ENCODE measurements around the gene PDE4B. TPM values are rescaled to one million over a fixed set of nuclear protein-coding genes. Genes with fewer than 3 reads are reported as not detected.
A peak's percentile ranks its signal among the peaks of the same experiment; 100 is the strongest.
"Not testable (repeated sequence)": the region's sequence is repeated elsewhere in the genome, so short reads cannot be mapped to it uniquely, and the experiment has no call there.

Gene PDE4B
- polyA plus RNA-seq, 6 donors from 2014 or later: 126 to 400 (median 150) TPM

DNA sequence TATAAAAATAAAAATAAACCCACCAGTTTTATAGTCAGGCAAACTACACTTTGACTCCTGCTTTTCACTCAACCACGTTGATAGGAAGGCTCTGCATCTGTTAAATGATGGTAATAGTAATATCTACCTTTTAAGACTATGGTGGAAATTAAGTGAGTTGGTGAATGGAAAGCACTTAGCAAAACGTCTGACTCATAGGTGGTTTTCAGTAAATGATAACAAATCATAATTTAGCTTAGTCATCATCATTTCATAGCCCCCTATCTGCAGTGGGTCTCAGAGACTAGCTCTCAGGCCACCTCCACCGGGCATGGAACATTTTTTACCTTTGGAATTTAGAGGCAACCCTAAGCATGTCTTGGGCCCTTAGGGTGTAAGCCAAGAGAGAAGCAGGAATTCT, 160.0 kb downstream of the PDE4B start:
- ATAC-seq (ENCODE audit: low read depth in 2 of 2) (no peak), DNase-seq (no peak)
- Mint-ChIP-seq H3K9me3 (no peaks in the 10 kb centered on the region), H3K4me3 (no peak overlapping the region), H3K27me3 (peaks cover 0 to 7% (median 4%) of the 10 kb centered on the region in 3 donors), H3K4me1 (no peaks in the 10 kb centered on the region), H3K36me3 (no peaks in the 10 kb centered on the region), H3K27ac (no peak overlapping the region)

DNA sequence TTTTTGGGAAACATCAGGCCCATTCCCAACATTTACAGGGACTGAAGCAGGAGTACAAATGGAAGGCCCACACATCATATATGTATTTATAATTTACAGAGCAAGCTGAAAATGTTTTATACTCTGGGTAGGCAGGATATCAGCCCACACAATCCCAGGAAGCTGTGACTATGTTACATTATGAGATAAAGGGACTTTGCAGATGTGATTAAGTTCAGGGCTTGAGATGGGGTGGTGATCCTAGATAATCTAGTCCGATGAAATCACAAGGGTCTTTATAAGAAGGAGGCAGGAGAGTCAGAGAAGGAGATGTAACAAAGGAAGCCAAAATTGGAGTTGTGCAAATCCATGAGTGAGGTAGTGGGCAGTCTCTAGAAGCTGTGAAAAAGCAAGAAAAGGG, 160.5 kb downstream of the PDE4B start:
- Mint-ChIP-seq H3K27ac (no peak overlapping the region), H3K36me3 (no peaks in the 10 kb centered on the region), H3K9me3 (no peaks in the 10 kb centered on the region), H3K27me3 (peaks cover 0 to 7% (median 4%) of the 10 kb centered on the region in 3 donors), H3K4me1 (no peaks in the 10 kb centered on the region), H3K4me3 (no peak overlapping the region)
- DNase-seq: no peak
- ATAC-seq (ENCODE audit: low read depth in 2 of 2): no peak

DNA sequence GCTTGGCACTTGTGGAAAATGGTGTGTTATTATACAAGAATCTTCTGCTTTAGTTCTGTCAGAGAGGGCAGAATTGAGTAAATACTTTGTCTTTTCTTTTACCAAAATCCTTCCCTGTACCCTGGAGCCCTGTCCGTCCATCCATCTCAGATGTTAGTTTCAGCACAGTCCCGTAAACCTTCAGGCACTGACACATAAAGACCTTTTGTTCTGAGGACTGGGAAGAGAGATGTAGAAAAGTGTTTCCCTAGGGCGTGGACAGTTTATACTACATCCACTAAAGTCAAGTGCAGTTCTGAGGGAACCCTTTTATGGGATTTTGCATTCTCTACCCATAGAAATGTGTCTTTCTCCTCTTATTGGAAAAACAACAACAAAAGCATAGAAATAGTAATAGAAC, 162.4 kb downstream of the PDE4B start:
- Mint-ChIP-seq H3K27ac (no peak overlapping the region), H3K9me3 (no peaks in the 10 kb centered on the region), H3K36me3 (no peaks in the 10 kb centered on the region), H3K4me1 (no peaks in the 10 kb centered on the region), H3K27me3 (peaks cover 0 to 3% (median 0%) of the 10 kb centered on the region in 3 donors), H3K4me3 (no peak overlapping the region)
- ATAC-seq (ENCODE audit: low read depth in 2 of 2) (no peak), DNase-seq (no peak)

DNA sequence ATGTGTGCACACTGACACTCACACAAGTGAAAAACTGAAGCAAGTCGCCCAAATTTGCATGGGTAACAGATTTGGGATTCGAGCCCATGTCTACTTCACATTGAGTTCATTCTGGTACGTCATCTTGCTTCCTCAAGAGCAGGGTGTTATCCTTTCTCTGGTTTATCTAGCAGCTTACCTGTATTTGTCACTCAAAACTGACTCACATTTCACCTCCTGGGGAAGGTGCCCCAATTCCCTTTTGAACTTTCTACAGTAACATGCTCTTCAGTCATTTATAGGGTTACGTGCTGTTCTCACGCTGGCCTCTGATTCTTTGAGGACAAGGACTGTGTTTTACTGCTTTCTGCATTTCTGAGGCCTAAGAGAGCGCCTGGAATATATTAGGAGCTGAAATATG, 162.8 kb downstream of the PDE4B start:
- DNase-seq (no peak), ATAC-seq (ENCODE audit: low read depth in 2 of 2) (no peak)
- no peaks in the 10 kb centered on the region for H3K36me3 Mint-ChIP-seq
- H3K4me1 Mint-ChIP-seq: no peaks in the 10 kb centered on the region
- no peaks in the 10 kb centered on the region for H3K27me3 Mint-ChIP-seq
- H3K27ac Mint-ChIP-seq: no peak overlapping the region
- no peak overlapping the region for H3K4me3 Mint-ChIP-seq
- no peaks in the 10 kb centered on the region for H3K9me3 Mint-ChIP-seq

DNA sequence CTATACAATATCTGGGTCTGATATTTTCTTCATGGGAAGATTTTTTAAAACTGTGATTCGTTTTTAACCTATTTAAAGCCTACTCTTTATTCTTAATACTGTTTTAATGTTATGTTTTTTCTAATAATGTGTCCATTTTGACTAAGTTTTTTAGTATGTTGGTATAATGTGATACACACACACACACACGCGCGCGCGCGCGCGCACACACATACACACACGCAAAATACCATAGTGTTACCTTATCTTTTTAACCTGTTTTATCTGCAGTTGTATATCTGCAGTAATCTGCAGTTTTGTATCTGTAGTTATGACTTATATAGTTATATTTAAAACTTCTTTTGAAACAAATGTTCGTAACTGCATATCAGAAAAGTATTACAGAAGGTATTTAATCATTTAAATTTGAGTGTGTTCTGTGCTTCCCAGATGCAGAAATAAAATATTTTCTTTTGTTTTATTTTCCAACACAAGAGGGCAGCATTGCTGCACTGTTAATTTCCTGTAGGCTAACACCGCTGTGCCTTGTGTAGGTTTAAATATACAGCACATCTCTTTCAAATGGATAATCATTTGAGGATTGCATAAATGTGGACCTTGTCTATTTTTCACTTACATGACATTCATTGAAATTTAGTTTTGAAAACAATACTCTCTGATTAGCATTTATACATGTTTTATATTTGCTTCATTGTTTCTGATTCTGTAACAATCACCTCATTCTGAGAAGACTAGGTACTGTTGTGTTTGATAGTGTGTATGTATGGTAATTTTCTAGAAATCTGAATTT, 166.1 kb downstream of the PDE4B start:
- no peak overlapping the region for H3K4me3 Mint-ChIP-seq
- H3K36me3 Mint-ChIP-seq: no peaks in the 10 kb centered on the region
- H3K9me3 Mint-ChIP-seq: no peaks in the 10 kb centered on the region
- H3K4me1 Mint-ChIP-seq: no peaks in the 10 kb centered on the region
- DNase-seq (peak; percentile 48), ATAC-seq (ENCODE audit: low read depth in 2 of 2) (peak; percentile 40 to 56)
- no peak overlapping the region for H3K27ac Mint-ChIP-seq
- no peaks in the 10 kb centered on the region for H3K27me3 Mint-ChIP-seq

DNA sequence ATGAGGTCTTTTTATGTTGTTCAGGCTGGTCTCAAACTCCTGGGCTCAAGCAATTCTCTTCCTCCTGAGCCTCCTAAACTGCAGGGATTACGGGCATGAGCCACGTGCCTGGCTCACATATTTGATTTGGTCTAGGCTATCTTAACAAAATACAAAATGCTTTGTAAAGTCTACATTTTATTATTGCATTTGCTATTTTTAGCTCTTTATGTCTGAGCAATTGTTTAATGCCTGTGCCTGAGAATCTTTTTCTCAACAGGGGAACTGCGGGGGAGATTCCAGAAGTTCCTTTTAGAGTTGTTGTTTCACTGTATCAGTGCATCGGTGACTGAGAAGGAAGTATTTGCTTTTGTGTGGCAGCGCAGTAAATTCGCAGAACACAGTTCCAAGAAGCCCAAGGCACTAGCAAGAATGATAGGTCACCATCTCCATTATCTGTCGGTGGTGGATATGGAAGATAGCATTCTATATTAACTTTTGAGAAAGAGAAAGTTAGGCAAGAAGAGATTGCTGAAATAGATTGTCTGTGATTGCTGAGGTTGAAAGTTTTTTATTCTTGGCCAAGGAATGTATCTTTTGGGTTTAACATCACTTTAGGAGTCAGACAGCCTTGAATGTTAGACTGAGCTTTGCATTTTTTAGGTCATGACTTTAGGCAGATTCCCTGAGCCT, 167.3 kb downstream of the PDE4B start:
- Mint-ChIP-seq H3K27ac (no peak overlapping the region), H3K27me3 (no peaks in the 10 kb centered on the region), H3K9me3 (no peaks in the 10 kb centered on the region), H3K4me3 (no peak overlapping the region), H3K36me3 (no peaks in the 10 kb centered on the region), H3K4me1 (no peaks in the 10 kb centered on the region)
- ATAC-seq (ENCODE audit: low read depth in 2 of 2) (no peak), DNase-seq (no peak)

DNA sequence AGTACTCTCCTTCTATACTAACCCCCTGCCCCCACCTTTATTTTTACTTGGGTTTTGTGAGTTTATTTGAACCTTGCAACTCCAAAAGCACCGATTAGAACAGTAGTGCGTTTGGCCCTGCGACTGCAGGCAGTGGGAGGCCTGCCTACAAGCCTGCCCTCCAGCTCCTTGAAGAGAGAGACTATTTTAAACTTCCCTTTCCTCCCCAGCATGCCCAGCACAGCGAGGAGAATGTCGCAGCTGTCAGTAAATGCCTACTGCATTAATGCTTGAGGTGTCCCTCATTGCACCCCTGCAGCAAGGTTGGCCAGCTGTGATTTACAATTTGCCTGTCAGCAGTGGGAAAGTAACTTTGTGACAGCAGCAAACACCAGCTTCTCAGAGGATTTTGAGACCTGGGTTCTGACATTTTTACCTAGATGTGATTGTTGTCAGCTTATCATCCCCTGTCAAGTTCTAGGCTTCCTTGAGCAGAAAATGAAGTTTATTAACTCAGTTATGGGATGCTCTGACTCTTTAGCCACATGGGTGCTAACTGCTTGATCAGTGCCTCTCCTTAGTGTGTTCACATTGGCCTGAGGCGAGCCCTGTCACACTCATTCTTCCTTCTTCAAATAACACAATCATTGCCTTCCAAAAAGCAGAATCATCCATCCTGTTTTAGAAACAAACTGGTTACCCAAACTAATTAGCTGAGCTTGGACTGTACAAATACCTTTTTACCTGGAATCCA, 170.6 kb downstream of the PDE4B start:
- Mint-ChIP-seq H3K9me3 (peaks cover 0 to 3% (median 0%) of the 10 kb centered on the region in 7 donors), H3K27me3 (peaks cover 0 to 7% (median 5%) of the 10 kb centered on the region in 3 donors), H3K36me3 (no peaks in the 10 kb centered on the region), H3K4me3 (peak overlapping the region in 1 of 8 donors; percentile 63), H3K4me1 (no peaks in the 10 kb centered on the region), H3K27ac (peak overlapping the region in 1 of 6 donors; percentile 85)
- no peak for DNase-seq
- no peak for ATAC-seq (ENCODE audit: low read depth in 2 of 2)

DNA sequence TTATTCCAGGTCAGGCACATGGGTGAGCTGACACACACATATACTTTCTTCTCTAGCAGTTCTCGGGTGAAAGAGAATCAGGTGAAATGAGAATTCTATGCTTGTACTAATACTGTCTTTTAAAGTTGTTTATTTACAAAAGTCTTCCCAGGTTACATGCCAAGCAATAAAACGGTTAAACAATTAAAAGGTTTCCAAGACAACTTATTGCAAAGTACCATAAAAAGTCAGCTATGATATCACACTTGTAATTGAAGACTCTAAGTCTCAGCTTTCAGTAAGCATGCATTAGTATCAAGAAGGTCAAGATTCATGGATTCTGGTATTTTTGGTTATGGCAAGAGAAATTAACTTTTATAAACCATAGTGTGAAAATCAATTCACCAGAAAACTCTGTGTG, 171.4 kb downstream of the PDE4B start:
- Mint-ChIP-seq H3K27me3 (peaks cover 0 to 7% (median 5%) of the 10 kb centered on the region in 3 donors), H3K36me3 (no peaks in the 10 kb centered on the region), H3K4me3 (no peak overlapping the region), H3K9me3 (peaks cover 0 to 4% (median 0%) of the 10 kb centered on the region in 7 donors), H3K27ac (no peak overlapping the region), H3K4me1 (no peaks in the 10 kb centered on the region)
- ATAC-seq (ENCODE audit: low read depth in 2 of 2) (no peak), DNase-seq (no peak)

DNA sequence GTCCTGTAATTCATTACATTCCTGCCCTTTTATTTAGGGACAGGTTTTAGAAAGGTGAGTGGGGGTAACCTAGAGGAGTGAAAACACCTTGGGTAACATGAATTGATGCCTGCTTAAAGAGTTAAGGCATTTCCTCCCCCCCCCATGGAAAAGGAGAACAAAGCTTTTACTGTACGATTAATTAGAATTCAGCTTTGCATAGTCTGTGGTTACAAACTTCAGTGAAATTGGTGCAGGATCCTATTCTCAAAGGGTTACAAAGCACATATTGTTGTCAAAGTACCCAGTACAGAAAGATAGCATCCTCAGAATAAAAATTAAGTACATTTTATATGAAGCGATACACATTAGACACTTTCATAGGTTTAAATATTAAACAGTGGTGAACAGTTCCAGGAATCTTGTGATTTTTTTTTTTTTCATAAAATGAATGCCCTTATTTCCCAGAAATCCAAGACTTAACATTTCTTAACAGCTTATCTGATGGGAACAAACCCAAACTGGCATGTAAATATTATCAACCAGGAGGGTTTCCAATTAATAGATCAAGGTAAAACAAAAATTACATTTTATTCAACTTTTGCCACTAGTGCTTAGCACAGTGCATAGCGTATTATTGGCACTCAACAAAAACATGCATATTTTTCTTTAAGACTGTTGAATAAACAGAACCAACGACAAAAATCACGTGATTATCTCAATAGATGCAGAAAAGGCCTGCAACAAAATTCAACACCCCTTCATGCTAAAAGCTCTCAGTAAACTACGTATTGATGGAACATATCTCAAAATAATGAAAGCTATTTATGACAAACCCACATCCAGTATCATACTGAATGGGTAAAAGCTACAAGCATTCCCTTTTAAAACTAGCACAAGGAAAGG, 172.7 kb downstream of the PDE4B start:
- H3K4me1 Mint-ChIP-seq: no peaks in the 10 kb centered on the region
- ATAC-seq (ENCODE audit: low read depth in 2 of 2) (no peak), DNase-seq (no peak)
- H3K9me3 Mint-ChIP-seq: peaks cover 0 to 4% (median 0%) of the 10 kb centered on the region in 7 donors
- H3K4me3 Mint-ChIP-seq: no peak overlapping the region
- H3K27ac Mint-ChIP-seq: no peak overlapping the region
- no peaks in the 10 kb centered on the region for H3K36me3 Mint-ChIP-seq
- peaks cover 0 to 8% (median 5%) of the 10 kb centered on the region in 3 donors for H3K27me3 Mint-ChIP-seq

DNA sequence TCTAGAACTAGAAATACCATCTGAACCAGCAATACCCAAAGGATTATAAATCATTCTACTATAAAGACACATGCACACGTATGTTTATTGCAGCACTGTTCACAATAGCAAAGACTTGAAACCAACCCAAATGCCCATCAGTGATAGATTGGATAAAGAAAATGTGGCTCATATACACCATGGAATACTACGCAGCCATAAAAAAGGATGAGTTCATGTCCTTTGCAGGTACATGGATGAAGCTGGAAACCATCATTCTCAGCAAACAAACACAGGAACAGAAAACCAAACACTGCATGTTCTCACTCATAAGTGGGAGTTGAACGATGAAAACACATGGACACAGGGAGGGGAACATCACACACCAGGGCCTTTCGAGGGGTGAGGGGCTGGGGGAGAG, 174.8 kb downstream of the PDE4B start:
- H3K9me3 Mint-ChIP-seq; DNase-seq; H3K36me3 Mint-ChIP-seq; ATAC-seq (ENCODE audit: low read depth in 2 of 2); H3K4me1 Mint-ChIP-seq; H3K4me3 Mint-ChIP-seq; H3K27ac Mint-ChIP-seq: not testable (repeated sequence)
- H3K27me3 Mint-ChIP-seq: peaks cover 0 to 15% (median 5%) of the 10 kb centered on the region in 3 donors

DNA sequence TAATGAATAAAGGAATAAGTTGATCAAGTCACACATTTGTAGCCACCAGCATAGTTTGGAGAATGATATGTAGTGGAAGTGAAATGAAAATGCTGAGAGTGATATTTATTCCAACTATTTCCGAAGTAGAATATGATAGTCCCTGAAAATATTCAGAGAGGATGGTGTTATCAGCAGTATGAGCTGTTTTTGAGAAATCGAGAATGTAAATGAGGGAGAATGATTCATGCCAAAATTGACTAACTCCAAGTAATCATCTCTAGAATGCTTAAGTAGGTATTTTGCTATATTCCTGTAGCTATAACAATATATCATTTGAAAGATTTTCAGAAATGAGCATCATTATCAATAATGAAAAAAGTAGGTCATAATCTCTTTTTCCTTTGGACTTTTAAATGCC, 178.9 kb downstream of the PDE4B start:
- H3K4me3 Mint-ChIP-seq: no peak overlapping the region

DNA sequence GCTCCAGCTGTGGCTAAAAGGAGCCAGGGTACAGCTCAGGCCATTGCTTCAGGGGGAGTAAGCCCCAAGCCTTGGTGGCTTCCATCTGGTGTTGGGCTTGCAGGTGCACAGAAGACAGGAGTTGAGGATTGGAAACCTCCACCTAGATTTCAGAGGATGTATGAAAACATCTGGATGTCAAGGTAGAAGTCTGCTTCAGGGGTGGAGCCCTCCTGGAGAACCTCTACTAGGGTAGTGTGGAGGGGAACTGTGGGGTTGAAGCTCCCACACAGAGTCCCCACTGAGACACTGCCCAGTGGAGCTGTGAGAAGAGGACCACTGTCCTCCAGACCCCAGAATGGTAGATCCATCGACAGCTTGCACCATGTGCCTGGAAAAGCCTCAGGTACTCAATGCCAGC, 183.0 kb downstream of the PDE4B start:
- Mint-ChIP-seq H3K4me3 (no peak overlapping the region), H3K9me3 (peaks cover 9 to 36% (median 31%) of the 10 kb centered on the region in 7 donors), H3K27me3 (peaks cover 0 to 22% (median 4%) of the 10 kb centered on the region in 3 donors), H3K27ac (no peak overlapping the region), H3K36me3 (peaks cover 0 to 12% of the 10 kb centered on the region in 2 donors), H3K4me1 (no peaks in the 10 kb centered on the region)
- ATAC-seq (ENCODE audit: low read depth in 2 of 2) (no peak), DNase-seq (no peak)

More for the DNA sequence above, 178.9 kb downstream of the PDE4B start:
- DNase-seq: no peak
- Mint-ChIP-seq H3K27me3 (peaks cover 0 to 15% (median 5%) of the 10 kb centered on the region in 3 donors), H3K4me1 (no peaks in the 10 kb centered on the region), H3K27ac (no peak overlapping the region), H3K36me3 (peaks cover 0 to 12% of the 10 kb centered on the region in 2 donors), H3K9me3 (peaks cover 11 to 29% (median 21%) of the 10 kb centered on the region in 7 donors)
- ATAC-seq (ENCODE audit: low read depth in 2 of 2): no peak

Data from naive B cell (primary cell).